ENCODE measurements around the gene FBXO21.

DNA sequence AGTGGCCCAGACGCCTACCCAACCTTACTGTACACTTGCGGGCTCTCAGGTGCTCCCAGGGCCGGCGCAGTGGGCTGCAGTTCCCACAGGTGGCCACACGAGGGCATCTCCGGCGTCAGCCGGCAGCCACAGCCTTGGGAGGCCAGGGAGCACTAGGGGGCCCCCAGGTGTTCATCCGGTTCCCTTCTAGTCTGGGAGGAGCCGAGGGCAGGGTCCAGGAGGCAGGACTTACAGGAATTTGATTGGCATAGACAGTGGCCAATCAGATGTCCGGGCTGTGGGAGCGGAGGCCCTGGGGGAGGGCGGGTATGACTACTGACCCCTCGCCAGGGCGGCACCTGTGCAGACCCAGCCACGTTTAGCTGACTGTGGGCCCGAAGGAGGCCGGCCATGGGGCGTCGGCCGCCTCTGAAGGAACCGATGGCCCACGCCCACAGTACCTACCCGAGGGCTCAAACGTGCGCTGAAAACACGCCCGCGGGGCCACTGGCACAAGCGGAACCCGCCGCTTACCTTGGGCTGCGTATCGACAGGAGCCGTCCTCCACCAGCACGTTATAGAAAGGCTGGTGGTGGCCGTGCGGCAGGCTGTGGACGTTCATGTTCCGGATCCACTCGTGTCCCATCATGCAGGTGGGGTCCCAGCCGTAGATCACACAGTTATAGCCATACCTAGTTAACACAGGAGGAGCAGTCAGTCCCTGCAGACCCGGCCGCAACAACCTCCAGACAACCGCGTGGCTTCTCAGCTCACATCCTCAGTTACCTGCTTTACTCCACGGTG, 34.8 kb downstream of the FBXO21 start:
- peak; percentile 38; the same call in 1 of the 2 replicates for TF ChIP-seq POLR2AphosphoS5 (IDR thresholded peaks at IDR 0.05; ENCODE audit: low read depth)
- no peak for TF ChIP-seq REST (IDR thresholded peaks at IDR 0.05; ENCODE audit: unreplicated experiment)
- TF ChIP-seq, protein P1, sequence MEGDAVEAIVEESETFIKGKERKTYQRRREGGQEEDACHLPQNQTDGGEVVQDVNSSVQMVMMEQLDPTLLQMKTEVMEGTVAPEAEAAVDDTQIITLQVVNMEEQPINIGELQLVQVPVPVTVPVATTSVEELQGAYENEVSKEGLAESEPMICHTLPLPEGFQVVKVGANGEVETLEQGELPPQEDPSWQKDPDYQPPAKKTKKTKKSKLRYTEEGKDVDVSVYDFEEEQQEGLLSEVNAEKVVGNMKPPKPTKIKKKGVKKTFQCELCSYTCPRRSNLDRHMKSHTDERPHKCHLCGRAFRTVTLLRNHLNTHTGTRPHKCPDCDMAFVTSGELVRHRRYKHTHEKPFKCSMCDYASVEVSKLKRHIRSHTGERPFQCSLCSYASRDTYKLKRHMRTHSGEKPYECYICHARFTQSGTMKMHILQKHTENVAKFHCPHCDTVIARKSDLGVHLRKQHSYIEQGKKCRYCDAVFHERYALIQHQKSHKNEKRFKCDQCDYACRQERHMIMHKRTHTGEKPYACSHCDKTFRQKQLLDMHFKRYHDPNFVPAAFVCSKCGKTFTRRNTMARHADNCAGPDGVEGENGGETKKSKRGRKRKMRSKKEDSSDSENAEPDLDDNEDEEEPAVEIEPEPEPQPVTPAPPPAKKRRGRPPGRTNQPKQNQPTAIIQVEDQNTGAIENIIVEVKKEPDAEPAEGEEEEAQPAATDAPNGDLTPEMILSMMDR (conservative IDR thresholded peaks at IDR 0.05; ENCODE audit: low read depth in 2 of 2) = peak; percentile 84 to 87
- TF ChIP-seq EZH2phosphoT487 (IDR thresholded peaks at IDR 0.05; ENCODE audit: unreplicated experiment) = no peak
